ENCODE results near the gene GSG1L. TPM values are rescaled to one million over a fixed set of nuclear protein-coding genes. Genes with fewer than 3 reads are reported as not detected.
A peak's percentile ranks its signal among the peaks of the same experiment; 100 is the strongest.

Gene GSG1L
- total and polyA plus RNA-seq, 12 donors: 0.68 to 14.6 (median 3.4) TPM; not detected in 5

DNA sequence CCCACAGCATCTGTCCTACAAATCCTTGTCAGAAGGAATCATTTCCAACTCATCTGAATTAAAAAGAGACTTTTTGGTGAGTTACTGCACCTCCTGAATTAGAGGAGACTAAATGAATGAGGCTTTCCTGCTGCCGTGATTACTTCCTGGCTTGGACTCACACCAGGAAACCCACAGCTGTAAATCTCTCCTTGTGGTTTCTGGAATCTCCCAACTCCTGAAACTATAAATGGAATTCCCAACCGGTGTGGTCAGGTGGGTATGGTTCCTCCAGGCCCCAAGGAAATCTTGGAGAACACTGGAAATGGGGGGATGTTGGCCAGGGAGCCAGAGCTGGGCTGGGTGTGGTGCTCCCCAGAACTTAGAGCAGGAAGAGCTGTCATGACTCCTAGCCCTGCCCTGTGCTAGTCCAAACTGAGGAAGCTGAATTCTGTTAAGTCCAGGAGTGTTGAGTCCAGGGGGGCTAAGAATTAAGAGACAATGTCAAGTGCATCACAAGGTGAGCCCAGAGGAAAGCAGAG, 216.4 kb downstream of the GSG1L start:
- Histone ChIP-seq H3K4me1 (no peaks in the 10 kb centered on the region), H3K9me3 (peaks cover 0 to 6% (median 0%) of the 10 kb centered on the region in 11 donors), H3K27ac (no peak overlapping the region), H3K4me3 (no peak overlapping the region), H3K27me3 (peaks cover 0 to 57% (median 4%) of the 10 kb centered on the region in 7 donors), H3K36me3 (no peaks in the 10 kb centered on the region)
- DNase-seq (no peak), ATAC-seq (no peak)
- WGBS, 2 donors: 14 to 24% methylated on average over 2 of the region's 2 CpGs
- TF ChIP-seq CTCF (IDR thresholded peaks at IDR 0.05): no peak
- intact Hi-C loops (cut with DNase I): no loop called here

GRCh38 chr16:27844826-27845225, 218.7 kb downstream of the GSG1L start:
- H3K4me1 ChIP-seq: no peaks in the 10 kb centered on the region
- no peak overlapping the region for H3K4me3 ChIP-seq
- no peak for TF ChIP-seq CTCF (IDR thresholded peaks at IDR 0.05)
- 78 to 79% methylated on average over 8 of the region's 8 CpGs for WGBS, 2 donors
- H3K9me3 ChIP-seq: peaks cover 0 to 6% (median 0%) of the 10 kb centered on the region in 11 donors
- peaks cover 0 to 47% (median 0%) of the 10 kb centered on the region in 7 donors for H3K27me3 ChIP-seq
- H3K27ac ChIP-seq: no peak overlapping the region
- no peak for DNase-seq
- no peak for ATAC-seq
- no peaks in the 10 kb centered on the region for H3K36me3 ChIP-seq
- intact Hi-C loops (cut with DNase I): no loop called here

- WGBS, 2 donors: 19 to 48% methylated on average over 1 of the region's 1 CpG
- Histone ChIP-seq H3K4me3 (no peak overlapping the region), H3K36me3 (no peaks in the 10 kb centered on the region), H3K9me3 (peaks cover 0 to 6% (median 0%) of the 10 kb centered on the region in 11 donors), H3K27me3 (peaks cover 0 to 39% (median 0%) of the 10 kb centered on the region in 7 donors), H3K4me1 (no peaks in the 10 kb centered on the region), H3K27ac (no peak overlapping the region)
- ATAC-seq (peak in 2 of 8 donors; percentile 29 to 34), DNase-seq (no peak)
- intact Hi-C loops (cut with DNase I): no loop called here
- no peak for TF ChIP-seq CTCF (IDR thresholded peaks at IDR 0.05)
Measured at GRCh38 chr16:27843800-27844199, 219.7 kb downstream of the GSG1L start.

- no peaks in the 10 kb centered on the region for H3K36me3 ChIP-seq
- ATAC-seq: no peak
- intact Hi-C loops (cut with DNase I): no loop called here
- no peak overlapping the region for H3K27ac ChIP-seq
- no peak overlapping the region for H3K4me3 ChIP-seq
- H3K4me1 ChIP-seq: no peaks in the 10 kb centered on the region
- H3K27me3 ChIP-seq: peaks cover 0 to 39% (median 0%) of the 10 kb centered on the region in 7 donors
- no peak for TF ChIP-seq CTCF (IDR thresholded peaks at IDR 0.05)
- 84 to 88% methylated on average over 23 to 24 of the region's 24 CpGs for WGBS, 2 donors
- DNase-seq: no peak
- H3K9me3 ChIP-seq: peaks cover 0 to 7% (median 0%) of the 10 kb centered on the region in 11 donors
Measured at GRCh38 chr16:27841911-27842310, 221.6 kb downstream of the GSG1L start.
